Measurements from ENCODE around the gene EBF4. TPM values are rescaled to one million over a fixed set of nuclear protein-coding genes. Genes with fewer than 3 reads are reported as not detected.

The EBF4 gene
- total RNA-seq, 2 donors from 2014 or later: 6.4 to 12.1 TPM

DNA sequence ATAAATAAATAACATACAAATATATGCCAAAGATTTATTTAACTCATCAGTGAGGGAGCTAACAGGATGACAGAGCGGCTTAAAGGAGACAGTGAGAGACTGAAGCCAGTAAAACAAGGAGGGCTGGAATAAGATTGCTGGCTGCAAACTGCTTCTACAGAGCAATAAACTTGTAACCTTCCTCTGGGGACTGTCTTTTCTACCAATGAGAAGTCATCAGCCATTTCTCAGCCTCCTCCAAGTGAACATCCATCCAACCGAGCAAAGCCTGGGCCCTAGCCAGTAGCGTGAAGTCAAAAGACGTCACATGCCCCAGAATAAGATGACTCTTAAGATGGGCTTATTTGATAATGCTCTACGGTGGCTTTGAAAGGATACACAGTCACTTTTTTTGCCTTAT, 65.4 kb downstream of the EBF4 start:
- no peak for DNase-seq
- H3K4me3 Mint-ChIP-seq: no peak overlapping the region

DNA sequence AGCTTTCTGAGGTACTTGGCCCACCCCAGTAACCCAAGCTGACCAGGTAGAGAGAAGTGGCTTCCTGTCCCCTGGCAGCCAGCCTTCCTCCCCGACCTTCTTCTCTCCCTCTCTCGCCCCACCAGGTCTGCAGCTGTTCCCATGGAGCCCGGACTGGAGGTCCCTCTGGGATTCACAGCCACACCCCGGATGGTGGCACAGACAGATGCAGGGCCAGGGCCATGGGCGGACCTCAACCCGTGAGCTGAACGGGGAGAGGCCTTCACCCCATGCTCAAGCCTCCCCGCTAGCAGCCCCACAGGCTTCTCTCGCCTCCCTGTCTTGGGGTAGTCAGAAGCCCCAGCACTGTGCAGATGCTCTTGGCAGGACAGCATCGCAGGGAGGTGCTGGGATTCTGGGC, 66.6 kb downstream of the EBF4 start:
- 90 to 100% methylated on average over 4 to 10 of the region's 10 CpGs for WGBS, 2 experiments (ENCODE audit: insufficient coverage in 1 of 2, insufficient read length in 1 of 2)
- Histone ChIP-seq H3K4me3 (ENCODE audit: low read length) (no peak overlapping the region), H3K27ac (ENCODE audit: low read depth, low read length) (no peak overlapping the region), H3K36me3 (ENCODE audit: control insufficient read depth, insufficient read depth, low read length) (no peaks in the 10 kb centered on the region), H3K4me1 (ENCODE audit: control insufficient read depth, insufficient read depth, low read length) (peaks cover 5% of the 10 kb centered on the region), H3K9ac (ENCODE audit: extremely low read depth, low read length, poor library complexity, severe bottlenecking) (no peak overlapping the region), H3K27me3 (ENCODE audit: control insufficient read depth, insufficient read depth, low read length, poor library complexity, severe bottlenecking) (peaks cover 11% of the 10 kb centered on the region), H3K9me3 (ENCODE audit: control insufficient read depth, low read length) (no peaks in the 10 kb centered on the region)
- peaks cover 36% of the 10 kb centered on the region for H3K27me3 Mint-ChIP-seq (ENCODE audit: insufficient read depth)
- no peaks in the 10 kb centered on the region for H3K36me3 Mint-ChIP-seq (ENCODE audit: low read depth)
- TF ChIP-seq CTCF (conservative IDR thresholded peaks at IDR 0.05): no peak
- no peak for DNase-seq
- H3K27ac Mint-ChIP-seq: no peak overlapping the region
- no peak overlapping the region for H3K4me3 Mint-ChIP-seq
- H3K4me1 Mint-ChIP-seq: peaks cover 14% of the 10 kb centered on the region
- no peaks in the 10 kb centered on the region for H3K9me3 Mint-ChIP-seq

More for the DNA sequence above, 65.4 kb downstream of the EBF4 start:
- H3K27me3 Mint-ChIP-seq (ENCODE audit: insufficient read depth): peaks cover 48% of the 10 kb centered on the region
- Histone ChIP-seq H3K9ac (ENCODE audit: extremely low read depth, low read length, poor library complexity, severe bottlenecking) (no peak overlapping the region), H3K9me3 (ENCODE audit: control insufficient read depth, low read length) (no peaks in the 10 kb centered on the region), H3K27ac (ENCODE audit: low read depth, low read length) (no peak overlapping the region), H3K36me3 (ENCODE audit: control insufficient read depth, insufficient read depth, low read length) (no peaks in the 10 kb centered on the region), H3K4me1 (ENCODE audit: control insufficient read depth, insufficient read depth, low read length) (peaks cover 5% of the 10 kb centered on the region), H3K27me3 (ENCODE audit: control insufficient read depth, insufficient read depth, low read length, poor library complexity, severe bottlenecking) (peaks cover 23% of the 10 kb centered on the region), H3K4me3 (ENCODE audit: low read length) (no peak overlapping the region)
- no peaks in the 10 kb centered on the region for H3K36me3 Mint-ChIP-seq (ENCODE audit: low read depth)
- H3K27ac Mint-ChIP-seq: no peak overlapping the region
- TF ChIP-seq CTCF (conservative IDR thresholded peaks at IDR 0.05): no peak
- H3K9me3 Mint-ChIP-seq: no peaks in the 10 kb centered on the region
- peaks cover 11% of the 10 kb centered on the region for H3K4me1 Mint-ChIP-seq
- WGBS, 2 experiments (ENCODE audit: insufficient coverage in 1 of 2, insufficient read length in 1 of 2): 90 to 94% methylated on average over 2 to 5 of the region's 5 CpGs

DNA sequence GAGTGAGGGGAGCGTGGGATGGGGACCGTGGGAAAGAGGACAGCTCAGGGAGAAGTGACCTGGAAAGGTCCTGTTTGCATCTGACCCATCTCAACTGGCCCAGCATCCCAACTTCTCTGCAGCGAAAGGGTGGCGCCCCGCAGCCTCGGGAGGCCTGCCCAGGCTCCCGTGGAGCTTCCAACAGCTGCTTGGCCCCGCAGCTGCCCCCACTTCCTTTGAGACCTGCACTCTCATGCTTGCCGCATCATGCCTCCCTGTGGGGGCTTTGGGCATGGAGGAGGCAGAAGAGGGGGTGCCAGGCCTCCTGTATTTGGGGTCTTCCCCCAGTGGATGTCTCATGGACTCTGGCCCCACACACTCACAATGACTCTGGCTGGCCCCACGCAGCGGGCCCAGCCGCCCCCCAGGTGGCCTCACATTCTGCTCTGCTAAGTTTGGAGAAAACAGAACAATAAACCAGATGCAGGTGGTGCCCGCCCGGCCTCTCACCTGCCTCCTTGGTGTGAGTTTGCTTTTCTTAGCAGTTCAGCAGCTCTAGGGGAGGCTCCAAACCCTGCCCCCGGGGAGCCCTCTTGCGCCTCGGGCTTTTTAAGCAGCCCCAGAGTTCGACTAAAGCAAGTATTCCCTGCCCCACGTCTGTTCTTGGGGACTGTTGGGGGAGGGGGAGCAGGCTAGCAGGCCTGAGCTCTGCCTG, 67.2 kb downstream of the EBF4 start:
- WGBS, 2 experiments (ENCODE audit: insufficient coverage in 1 of 2, insufficient read length in 1 of 2): 67 to 74% methylated on average over 6 to 19 of the region's 19 CpGs
- Mint-ChIP-seq H3K27me3 (ENCODE audit: insufficient read depth) (peaks cover 30% of the 10 kb centered on the region), H3K27ac (no peak overlapping the region), H3K4me1 (peaks cover 14% of the 10 kb centered on the region), H3K36me3 (ENCODE audit: low read depth) (no peaks in the 10 kb centered on the region), H3K4me3 (no peak overlapping the region), H3K9me3 (no peaks in the 10 kb centered on the region)
- DNase-seq: peak; percentile 45
- Histone ChIP-seq H3K36me3 (ENCODE audit: control insufficient read depth, insufficient read depth, low read length) (no peaks in the 10 kb centered on the region), H3K4me1 (ENCODE audit: control insufficient read depth, insufficient read depth, low read length) (peaks cover 5% of the 10 kb centered on the region), H3K4me3 (ENCODE audit: low read length) (no peak overlapping the region), H3K9me3 (ENCODE audit: control insufficient read depth, low read length) (no peaks in the 10 kb centered on the region), H3K9ac (ENCODE audit: extremely low read depth, low read length, poor library complexity, severe bottlenecking) (no peak overlapping the region), H3K27ac (ENCODE audit: low read depth, low read length) (no peak overlapping the region), H3K27me3 (ENCODE audit: control insufficient read depth, insufficient read depth, low read length, poor library complexity, severe bottlenecking) (peaks cover 5% of the 10 kb centered on the region)
- no peak for TF ChIP-seq CTCF (conservative IDR thresholded peaks at IDR 0.05)
